ENCODE results near the gene P2RY10. TPM values are rescaled to one million over a fixed set of nuclear protein-coding genes. Genes with fewer than 3 reads are reported as not detected.

P2RY10 gene
- polyA plus RNA-seq, 1 donor: 0.15 TPM

Other genes with a start within 250 kb of the P2RY10 start
- 18.4 TPM for gene LPAR4, start 197.7 kb upstream of the P2RY10 start, polyA plus RNA-seq (ENCODE audit: insufficient read length)
- gene GPR174, start 199.3 kb downstream of the P2RY10 start, polyA plus RNA-seq (ENCODE audit: insufficient read length): 0.20 TPM

All from left kidney (tissue), 1 donor.